NCI-H226 (cell line): ENCODE results near the gene VPS37D.
"Not testable (repeated sequence)": the region's sequence is repeated elsewhere in the genome, so short reads cannot be mapped to it uniquely, and the experiment has no call there.

Experiments
- DNase-seq: peaks from one replicate; pipeline ENCODE4 v3.0.0-alpha.2; 2015

Gene VPS37D

GRCh38 chr7:73667344-73668102, at the start of gene VPS37D:
VPS37D (plus strand) TSS chr7:73667831; CDS start chr7:73667959, 128 bp downstream.
- DNase-seq, result peak; percentile 74

DNA sequence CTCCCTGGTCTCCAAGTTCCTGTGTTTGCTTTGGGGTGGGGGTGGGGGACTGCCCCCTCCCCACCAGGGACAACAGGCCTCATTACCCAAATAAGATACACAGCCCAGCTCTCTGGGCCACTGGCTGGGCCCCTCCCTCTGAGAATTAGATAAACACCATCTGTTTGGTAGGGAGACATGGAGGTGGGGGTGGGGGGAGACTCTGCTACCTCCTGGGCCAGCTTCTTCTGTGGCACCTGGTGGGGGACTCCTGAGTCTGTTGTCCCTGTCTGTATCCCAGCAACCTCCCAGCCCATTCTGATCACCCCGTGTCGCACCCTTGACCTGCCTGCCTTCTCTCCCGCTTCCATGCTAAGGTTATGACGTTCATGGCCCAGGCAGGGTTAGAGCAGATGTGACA, 49.1 kb upstream of the VPS37D start:
- no peak for DNase-seq

GRCh38 chr7:73619394-73619793, 48.2 kb upstream of the VPS37D start:
- DNase-seq, result not testable (repeated sequence)

DNA sequence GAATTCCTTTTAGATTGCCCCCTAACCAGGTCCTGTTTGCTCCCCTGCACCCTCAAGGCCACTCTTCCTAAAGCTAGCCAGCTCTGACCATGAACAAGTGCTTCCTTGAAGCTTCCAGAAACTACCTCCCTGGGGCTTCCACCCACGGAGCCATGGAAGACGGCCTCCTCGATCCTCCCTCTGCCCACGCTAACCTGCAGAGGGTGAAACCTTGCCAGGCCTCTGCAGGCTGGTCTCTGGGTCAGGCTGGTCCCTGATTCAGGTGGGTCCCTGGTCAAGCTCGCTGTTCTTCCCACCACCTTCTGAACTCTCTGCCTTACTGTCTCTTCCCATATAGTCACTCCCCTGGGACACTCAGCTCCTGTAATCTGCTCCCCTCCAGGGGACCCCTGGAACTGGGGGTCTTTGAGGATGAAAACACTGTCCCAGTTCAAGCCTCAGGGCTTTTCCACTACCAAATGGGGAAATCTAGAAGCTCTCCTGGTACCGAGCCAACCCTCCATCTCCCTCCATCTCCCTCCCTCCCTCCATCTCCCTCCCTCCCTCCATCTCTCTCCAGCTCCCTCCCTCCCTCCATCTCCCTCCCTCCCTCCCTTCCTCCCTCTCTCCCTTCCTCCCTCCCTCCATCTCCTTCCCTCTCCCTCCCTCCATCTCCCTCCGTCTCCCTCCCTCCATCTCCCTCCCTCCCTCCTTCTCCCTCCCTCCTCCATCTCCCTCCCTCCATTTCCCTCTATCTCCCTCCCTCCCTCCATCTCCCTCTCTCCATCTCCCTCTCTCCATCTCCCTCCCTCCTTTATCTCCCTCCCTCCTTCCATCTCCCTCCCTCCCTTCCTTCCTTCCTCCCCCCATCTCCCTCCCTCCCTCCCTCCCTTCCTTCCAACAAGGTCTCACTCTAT, 46.2 kb upstream of the VPS37D start:
- DNase-seq, result no peak

- DNase-seq, result no peak
These were observed 45.1 kb upstream of the VPS37D start for GRCh38 chr7:73622527-73622908.

- DNase-seq, result peak; percentile 26
These were observed 44.5 kb upstream of the VPS37D start for GRCh38 chr7:73622909-73623797.

DNA sequence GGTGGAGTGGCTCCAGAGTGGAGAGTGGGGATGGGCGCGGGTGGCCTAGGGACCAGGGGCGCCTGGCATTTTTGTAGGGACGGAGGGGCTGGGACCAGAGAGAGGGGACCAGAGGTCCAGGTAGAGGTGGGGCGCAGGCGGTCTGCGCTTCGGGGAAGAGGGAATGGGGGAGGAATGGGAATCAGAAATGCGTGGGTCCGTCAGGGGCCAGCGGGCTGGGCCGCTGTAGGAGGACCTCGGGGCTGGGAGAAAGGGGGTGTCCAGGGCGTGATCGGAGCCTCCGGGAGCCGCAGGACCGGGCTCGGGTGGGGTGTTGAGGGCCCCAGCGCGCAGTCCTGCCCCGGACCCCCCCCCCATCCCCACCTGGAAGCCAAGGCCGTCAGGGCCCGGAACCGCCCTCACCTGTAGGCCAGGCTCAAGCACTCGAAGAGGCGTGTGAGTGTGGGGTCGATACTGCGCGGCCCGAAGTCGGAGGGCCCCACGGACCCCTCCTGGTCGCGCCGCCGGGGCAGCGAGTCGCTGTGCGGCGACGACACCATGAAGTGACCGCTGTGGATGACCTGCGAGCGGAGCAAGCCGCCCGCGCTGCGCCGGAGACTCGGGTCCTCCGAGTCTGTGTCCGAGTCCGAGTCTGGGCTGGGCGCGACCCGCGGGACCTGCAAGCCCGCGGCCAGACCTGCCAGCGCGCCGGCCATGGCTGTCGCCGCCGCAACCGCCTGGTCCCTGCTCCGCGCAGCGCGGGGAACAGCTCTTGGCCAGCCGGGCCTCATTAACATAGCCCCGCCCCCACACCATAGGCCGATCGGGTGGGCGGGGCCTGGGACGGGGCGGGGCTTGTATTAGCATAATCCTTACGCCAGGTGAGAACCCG, 43.6 kb upstream of the VPS37D start, which contains the start of gene MLXIPL:
Gene MLXIPL, minus strand, starts transcription at position 725 of the 871 bp plus-strand sequence. Its CDS starts 30 bp downstream, at position 695.
- DNase-seq, result peak; percentile 44

DNA sequence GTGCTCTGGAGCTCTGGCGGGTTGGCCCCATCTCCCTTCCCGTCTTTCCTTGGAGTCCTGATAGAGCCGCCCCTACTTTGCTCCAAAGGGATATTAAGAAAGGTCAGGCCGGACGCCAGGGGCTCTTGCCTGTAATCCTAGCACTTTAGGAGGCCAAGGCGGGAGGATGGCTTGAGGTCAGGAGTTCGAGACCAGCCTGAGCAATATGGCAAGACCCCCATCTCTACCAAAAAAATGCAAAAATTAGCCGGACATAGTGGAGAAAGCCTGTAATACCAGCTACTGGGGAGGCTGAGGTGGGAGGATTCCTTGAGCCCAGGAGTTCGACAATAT, 43.0 kb upstream of the VPS37D start:
- no peak for DNase-seq

DNA sequence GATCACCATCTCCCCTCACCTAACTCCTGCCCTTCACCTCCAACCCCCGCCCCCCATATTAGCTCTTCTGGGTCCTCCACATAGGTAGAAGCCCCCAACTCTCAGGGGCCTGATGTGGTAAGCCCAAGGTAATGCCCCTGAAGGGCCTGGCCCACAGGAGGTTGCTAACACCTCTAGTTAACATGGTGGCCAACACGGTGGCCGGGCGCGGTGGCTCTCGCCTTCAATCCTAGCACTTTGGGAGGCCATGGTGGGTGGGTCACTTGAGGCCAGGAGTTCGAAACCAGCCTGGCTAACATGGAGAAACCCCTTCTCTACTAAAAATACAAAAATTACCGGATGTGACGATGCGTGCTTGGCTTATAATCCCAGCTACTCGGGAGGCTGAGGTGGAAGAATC, 42.4 kb upstream of the VPS37D start:
- DNase-seq, result no peak

GRCh38 chr7:73626814-73627213, 40.8 kb upstream of the VPS37D start:
- DNase-seq, result peak; percentile 43

DNA sequence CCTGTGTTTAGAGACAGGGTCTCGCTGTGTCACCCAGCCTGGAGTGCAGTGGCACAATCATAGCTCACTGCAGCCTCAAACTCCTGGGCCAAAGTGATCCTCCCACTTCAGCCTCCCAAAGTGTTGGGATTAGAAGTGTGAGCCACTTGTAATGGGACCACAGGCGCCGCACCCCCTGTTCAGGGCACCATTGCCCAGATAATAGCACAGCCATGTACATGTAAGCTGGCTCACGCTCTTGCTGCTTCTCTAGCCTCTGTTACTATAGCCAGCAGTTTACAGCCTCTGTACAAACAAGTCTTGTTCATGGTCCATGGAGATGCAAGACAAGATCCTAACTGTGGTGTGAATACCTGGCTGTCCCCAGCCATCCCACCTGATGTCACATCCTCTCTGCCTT, 39.1 kb upstream of the VPS37D start:
- DNase-seq, result no peak

- no peak for DNase-seq
These were observed 36.1 kb upstream of the VPS37D start for GRCh38 chr7:73631558-73631957.

GRCh38 chr7:73633323-73633722, 34.3 kb upstream of the VPS37D start:
- DNase-seq, result no peak

- DNase-seq, result no peak
These were observed 33.8 kb upstream of the VPS37D start for GRCh38 chr7:73633844-73634243.

GRCh38 chr7:73635428-73636200, 32.0 kb upstream of the VPS37D start:
- DNase-seq, result no peak

DNA sequence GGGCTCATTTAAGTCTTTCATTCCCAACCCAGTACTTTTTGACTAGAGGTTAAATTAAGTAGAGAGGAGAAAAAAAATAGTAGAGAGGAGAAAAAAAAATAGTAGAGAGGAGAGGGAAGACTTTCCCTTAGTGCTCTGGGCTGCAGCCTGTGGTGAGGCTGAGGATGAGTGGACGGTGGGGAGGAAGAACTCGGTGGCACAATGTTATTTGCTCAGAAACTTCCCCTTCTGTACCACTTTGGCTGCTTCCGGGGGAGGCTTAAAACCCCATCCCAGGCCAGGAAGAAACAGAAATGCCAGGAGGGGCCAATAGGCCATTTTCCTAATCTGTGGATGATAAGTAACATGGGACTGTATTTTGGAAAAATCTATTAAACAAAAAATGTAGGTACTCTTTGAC, 28.7 kb upstream of the VPS37D start:
- no peak for DNase-seq

DNA sequence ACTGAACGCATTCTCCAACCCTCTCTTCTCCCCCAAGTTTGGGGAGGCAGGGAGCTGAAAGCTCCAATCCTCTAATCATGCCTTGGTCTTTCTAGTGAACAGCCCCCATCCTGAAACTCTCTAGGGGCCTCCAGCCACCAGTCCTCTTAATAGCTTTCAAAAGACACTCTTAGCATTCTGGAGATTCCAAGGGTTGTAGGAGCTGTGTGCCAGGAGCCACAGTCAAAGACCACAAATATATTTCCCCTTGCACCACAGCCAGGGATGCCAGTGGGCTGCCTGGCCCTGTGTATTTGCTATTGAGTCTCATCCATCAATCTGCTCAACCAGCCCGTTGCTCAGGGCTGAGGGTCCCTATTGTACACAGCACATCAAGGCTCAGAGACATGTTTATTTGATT, 24.8 kb upstream of the VPS37D start:
- no peak for DNase-seq

DNA sequence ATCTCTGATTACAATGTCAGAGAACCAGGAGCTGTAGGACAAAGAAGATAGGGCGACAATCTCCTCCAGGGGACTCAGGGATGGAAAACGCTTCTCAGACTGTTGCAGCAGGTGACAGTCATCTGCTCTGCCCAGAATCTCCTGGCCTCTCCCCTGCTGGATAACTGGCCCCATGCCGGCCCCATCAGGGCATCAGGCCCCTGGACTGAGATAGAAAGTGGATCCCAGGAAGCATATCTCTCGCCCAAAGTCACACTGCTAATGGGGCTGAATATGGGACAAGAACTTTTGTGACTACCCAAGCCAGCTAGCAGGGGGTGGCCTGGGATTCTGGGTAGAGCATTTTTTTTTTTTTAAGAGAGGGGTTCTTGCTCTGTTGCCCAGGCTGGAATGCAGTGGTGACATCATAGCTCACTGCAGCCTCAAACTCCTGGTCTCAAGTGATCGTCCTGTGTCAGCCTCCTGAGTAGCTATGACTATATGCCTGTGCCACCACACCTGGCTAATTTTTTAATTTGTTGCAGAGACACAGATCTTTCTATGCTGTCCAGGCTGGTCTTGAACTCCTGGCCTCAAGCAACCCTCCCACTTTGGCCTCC, 22.8 kb upstream of the VPS37D start:
- no peak for DNase-seq

DNA sequence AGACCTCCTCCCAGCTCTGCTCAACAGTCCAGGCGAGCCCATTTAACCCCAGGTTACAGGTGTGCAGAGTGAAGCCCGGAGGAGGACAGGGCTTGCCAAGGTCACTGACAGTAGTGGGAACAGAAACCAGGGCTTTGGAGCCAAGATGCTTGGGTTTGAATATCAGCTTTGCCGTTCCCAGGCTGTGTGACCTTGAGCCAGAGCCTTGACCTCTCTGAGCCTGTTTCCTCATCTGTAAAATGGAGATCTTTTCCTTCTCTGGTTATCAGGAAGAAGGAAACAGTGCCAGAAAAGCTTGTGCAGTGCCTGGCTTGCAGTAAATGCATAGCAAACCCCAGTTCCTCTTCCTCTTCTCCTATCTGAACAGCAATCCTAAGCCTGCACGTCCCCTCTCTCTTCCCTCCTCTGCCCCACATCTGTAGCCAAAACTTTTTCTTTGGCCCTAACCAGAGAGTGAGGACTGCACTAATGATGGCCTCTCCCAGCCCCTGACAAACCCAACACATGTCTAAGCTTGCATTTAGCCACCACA, 21.9 kb upstream of the VPS37D start:
- no peak for DNase-seq
